HG03571 (cell line): ENCODE results near the gene ZNF558.

Experiments used
- ATAC-seq: cut with Tn5 transposase; IDR thresholded peaks from one replicate; pipeline ENCODE4 v1.9.1; 2021; ENCODE audit not compliant: unreplicated experiment

Gene ZNF558

DNA sequence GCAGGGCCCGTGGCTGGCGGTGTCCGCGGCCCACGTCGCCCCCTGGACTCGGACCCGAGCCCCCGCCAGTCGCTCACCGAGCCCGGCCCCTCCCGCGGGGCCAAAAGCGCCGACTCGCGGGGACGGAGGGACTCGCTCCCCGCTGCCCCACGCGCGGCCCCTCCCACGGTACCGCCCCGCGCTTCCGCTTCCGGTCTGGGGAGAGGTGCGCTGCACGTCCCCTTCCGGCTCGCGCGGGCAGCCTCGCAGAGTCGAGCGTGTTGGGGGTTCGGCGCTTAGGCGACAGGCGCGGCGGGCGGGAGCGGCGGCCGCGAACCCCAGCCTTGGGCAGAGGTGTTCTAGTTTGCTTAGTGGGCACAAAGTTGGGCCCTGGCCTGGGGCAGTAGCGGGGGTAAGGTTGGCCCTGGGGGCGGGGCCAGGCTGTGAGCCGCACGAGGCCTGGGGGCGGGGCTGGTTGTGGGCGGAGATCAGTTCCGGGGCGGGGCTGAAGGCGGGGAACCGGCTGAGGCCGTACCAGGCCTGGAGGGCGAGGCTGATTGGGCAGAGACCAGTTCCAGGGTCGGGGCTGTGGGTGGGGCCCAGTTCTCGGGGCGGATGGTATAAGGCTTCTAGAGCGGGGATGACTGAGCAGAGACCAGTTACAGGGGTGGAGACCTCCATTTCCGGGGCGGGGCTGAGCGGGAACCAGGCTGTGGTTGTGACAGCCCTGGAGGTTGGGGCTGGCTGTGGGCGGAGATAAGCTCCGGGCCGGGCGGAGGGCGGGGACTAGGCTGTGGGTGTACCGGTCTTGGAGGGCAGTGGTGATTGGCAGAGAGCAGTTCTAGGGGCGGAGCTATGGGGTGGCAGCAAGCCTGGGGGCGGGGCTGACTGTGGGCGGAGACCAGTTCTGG lies at the start of gene ZNF558, which contains the start of gene MBD3L1:
TSS of gene ZNF558 (minus strand) at position 173 of the 890 bp plus-strand sequence. CDS start 9,645 bp downstream, outside the sequence.
TSS of gene MBD3L1 (plus strand) at position 246 of the 890 bp plus-strand sequence. CDS start 10,302 bp downstream, outside the sequence.
- peak; percentile 66 for ATAC-seq

DNA sequence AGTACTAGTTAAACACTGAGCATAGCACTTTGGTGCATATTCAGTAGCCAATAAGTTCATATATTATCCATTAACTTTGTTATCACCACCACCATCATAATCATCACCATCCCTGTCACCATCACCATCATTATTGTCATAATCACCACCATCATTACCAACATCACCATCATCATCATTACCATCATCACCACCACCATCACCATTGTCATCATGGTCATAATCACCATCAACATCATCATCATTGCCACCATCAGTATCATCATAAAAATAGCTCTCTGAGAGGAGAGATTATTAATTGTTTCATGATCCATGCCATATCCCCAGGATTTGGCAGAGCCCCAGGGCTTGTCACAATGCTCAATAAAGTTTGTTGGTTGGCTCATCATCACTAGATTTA lies 49.4 kb upstream of the ZNF558 start:
- ATAC-seq, result no peak

DNA sequence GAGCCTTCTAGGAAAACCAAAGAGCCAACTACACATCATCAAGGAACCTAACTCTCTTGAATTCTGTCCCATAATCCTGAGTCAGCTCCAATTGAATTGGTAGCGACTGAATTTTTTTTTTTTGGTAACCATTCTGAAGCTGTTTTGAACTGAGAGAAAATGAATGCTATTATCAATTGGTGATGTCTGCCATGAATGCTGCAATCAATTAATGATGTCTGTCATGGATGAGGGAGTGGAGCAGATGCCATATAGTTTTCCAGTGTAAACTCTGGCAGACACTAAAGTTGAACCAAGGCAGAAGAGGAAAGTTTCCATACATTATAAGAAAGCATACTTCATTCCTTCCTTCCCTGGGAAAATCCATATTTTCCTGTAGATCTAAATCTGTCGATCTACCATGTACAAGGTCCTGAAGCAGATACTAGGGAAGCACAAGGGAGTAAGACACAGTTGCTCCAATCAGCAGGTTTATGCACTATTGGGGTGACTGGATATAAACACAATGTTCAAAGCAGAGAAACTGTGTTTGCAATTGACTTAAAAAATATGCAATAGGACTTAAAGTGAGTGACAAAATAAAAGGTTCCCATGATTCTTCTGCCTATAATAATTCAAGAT lies 48.9 kb upstream of the ZNF558 start:
- no peak for ATAC-seq

DNA sequence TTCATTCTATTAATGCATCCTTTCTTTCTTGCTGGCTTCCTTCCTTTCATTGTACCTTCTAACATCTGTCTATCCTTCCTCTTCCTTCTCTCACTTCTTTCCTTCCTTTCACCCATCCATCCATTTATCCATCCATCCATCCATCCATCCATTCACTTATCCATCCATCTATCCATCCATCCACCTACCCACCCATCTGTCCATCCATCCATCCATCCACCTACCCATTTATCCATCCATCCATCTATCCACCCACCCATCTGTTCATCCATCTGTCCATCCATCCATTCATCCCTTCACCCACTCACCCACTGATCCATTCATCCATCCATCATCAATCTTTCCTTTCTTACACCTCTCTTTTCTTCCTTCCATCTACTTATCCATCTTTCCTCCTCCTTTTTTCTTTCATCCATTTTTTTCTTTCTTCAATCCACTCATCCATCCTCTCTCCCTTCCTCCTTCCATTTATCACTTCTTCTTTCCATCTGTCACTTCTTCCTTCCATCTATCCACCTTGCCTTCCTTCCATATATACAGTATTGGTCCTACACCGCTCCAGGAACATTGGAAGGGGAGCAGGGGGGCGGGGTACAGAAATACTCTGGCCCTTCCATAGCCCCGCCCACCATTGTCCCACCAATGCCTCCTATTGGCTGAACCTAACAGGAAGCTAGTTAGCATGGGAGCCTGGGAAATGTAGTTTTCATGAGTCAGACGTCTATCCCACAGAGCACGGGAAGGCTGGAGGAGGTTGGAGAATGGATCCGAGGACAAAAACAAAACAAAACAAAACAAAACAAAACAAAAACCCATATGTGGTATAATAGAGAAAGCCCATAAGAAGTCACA lies 46.0 kb upstream of the ZNF558 start:
- no peak for ATAC-seq

DNA sequence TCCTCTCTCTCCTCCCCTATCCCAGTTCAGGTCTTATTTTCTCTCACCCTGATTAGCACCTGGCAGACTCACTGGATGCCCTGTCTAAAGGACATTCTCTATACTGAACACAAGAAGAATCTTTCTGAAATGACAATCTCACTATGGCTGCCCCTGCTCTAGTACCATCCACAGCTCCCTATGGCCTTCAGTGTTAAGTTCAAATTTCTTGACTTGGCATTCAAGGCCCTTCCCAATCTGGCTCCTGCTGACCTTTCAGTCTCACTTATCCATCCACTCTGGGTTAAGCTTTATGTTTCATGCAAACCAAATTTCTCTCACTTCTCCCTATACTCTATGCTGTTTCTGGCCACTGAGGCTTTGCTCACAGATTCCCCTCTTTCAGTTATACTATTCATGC lies 34.2 kb upstream of the ZNF558 start:
- no peak for ATAC-seq

DNA sequence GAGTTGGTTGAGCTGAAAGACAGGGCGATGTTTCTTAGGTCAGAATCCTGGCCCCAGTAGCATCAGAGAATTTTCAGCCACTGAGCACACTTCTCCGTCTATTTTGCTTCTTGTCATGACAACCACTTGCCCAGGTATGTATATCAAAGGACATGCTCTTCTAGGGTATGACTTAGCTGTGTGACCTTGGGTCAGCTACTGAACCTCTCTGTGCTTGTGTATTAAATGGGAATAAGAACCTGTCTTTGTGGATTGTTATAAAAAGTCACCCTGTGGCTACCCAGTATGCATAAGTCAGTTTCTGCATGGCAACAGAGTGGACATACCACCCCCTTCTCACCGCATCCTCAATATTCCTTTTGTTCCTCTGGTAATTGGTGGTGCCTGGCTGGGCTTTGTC lies 26.2 kb upstream of the ZNF558 start:
- ATAC-seq, result no peak

DNA sequence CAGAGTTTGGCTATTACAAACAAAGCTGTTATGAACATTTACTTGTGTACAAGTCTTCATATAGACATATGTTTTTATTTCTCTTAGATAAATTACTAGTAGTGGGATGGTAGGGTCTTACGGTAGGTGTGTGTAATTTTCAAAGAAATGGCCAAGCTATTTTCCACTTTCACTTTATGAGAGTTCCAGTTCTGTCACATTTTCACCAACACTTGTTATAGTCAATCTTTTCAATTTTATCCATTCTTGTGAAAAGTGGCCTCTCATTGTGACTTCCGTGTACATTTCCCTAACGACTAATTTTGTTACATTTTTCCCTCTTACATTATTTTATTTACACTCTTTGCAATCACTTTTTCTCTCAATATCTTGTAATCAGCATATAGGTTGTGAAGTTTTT lies 18.4 kb upstream of the ZNF558 start:
- no peak for ATAC-seq

DNA sequence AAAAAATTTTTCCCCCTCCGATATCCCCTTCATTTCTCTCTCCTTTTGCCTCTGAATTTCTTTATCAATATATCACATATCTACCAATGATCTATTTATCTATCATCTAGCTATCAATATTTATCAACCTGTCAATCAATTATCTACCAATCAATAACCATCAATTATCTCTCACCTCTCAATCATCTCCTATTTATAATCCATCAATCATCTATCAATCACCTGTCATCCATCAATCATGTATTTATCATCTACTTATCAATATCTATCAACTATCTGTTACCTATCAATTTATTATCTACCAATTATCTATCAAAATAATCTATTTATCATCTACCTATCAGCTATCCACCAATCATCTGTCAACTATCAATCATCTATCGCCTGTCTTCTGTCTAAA lies 17.1 kb upstream of the ZNF558 start:
- ATAC-seq, result no peak

DNA sequence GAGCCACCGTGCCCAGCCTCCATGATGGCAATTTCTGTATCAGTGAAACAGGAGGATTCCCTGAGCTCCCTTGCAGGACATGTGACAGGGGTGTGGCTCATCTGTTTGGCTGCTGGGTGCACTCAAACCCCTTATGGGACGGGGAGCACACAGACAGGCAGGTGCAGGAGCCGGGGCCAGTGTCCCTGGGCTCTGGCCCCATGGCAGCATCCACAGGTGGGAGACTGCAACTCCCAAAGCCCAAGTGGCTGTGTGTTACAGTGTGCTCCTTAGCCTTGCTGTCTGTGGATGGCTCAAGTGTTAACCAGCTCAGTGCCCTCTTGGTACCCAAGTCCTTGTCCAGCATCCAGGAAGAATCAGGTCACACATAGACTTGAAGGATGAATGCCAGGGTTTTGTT lies 14.7 kb upstream of the ZNF558 start:
- ATAC-seq, result no peak

DNA sequence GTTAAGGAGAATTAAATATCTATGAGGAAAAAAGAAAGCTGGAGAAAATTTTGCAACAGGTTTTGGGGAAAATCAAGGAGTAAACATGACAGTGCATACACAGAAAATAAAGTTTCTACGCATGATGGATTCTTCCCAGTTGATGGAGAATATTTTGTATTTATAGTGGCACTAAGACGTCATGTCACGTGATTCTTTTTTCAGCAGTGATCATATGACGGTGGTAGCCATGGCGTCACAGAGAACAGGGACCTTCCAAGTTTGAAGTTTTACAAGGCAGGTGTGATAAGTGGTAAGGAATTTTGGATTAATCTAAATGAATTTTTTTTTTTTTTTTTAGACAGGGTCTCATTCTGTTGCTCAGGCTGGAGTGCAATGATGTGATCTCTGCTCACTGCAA lies 8.6 kb upstream of the ZNF558 start:
- ATAC-seq, result no peak

DNA sequence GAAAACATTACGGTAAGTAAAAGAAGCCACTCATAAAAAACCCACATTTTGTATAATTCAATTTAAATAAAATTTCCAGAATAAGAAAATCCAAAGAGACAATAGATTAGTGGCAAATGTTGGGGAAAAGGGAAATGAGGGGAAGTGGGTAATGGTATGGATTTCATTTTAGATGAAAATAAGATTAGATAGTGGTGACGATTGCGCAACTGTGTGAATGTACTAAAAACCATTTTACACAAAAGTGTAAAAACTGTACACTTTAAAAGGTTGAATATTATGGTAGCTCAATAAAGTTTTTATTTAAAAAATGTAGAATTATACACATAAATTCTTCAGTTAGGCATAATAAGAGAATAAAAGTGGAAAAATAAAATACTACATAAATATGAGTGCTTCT lies 3.8 kb upstream of the ZNF558 start:
- no peak for ATAC-seq

DNA sequence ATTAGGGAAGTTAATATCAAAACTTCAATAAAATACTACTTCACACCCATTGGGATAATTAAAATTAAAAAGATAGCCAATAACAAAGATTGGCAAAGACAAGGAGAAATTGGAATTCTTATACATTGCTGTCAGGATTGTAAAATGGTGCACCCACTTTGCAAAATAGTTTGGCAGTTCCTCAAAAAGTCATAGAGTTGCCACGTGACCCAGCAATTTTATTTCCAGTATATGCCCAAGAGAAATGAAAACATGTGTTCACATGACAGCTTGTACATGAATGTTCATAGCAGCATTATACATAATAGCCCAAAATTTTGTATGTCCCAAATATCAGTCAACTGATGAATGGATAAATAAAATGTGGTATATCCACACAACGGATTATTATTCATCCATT lies 3.3 kb upstream of the ZNF558 start:
- no peak for ATAC-seq

DNA sequence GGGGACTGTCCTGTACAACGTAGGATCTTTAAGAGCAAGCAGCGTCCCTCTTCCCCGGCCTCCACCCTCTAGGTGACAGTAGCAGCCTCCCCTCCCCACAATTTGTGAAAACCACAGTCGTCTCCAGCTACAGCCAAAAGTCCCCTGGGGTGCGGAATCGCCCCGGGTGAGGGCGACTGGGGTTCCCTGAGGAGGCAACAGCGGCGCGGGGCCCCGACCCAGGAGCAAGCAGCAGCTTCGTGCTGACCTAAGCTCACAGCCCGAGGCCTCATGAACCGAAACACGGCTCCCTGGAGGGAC lies 322 bp downstream of the ZNF558 start:
- peak; percentile 32 for ATAC-seq

DNA sequence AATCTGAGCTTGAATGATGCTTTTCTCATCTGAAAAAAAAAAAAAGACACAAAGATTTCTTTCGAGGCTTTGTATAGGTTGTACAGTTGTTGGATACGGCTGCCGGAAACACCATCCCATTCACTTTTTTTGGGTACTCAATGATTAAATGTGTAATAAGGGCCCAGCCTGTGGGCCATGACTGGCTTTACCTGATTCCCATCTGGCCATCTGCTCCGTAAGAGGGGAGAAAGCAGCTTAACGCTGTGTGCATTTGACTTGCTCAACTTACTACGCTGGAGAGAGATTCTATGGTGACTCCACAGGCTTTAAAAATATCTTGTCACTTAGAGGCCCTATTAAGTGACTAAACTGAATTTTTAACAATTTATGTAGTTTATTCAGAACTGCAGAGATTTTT lies 731 bp downstream of the ZNF558 start:
- ATAC-seq, result no peak

DNA sequence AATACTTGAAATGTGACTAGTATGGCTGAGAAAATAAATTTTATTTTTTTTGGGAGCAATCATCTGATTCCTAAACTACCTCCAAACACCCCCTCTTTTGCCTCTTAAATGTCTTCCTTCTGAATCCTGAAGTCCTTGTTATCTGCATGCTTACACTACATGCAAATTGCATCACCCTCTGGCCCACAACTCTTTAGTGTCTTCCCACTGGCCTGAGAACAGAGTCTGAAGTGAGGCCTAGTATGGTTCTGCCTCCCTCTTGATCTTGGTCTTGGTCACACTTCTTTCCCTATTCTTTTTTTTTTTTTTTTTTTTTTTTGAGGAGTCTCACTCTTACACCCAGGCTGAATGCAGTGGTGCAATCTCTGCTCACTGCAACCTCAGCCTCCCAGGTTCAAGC lies 4.8 kb downstream of the ZNF558 start:
- no peak for ATAC-seq

DNA sequence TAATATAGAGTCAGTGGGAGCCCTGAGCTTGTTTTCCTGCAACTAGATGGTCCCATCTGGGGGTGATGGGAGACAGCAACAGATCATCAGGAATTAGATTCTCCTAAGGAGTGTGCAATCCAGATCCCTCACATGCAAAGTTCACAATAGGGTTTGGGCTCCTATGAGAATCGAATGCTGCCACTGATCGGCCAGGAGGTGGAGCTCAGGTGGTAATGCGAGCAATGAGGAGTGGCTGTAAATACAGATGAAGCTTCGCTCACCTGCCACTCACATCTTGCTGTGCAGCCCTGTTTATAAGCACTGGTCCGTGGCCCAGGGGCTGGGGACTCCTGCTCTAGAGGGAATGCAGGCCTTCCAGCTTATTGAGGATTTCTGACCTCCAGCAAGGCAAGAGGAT lies 5.7 kb downstream of the ZNF558 start:
- ATAC-seq, result no peak

DNA sequence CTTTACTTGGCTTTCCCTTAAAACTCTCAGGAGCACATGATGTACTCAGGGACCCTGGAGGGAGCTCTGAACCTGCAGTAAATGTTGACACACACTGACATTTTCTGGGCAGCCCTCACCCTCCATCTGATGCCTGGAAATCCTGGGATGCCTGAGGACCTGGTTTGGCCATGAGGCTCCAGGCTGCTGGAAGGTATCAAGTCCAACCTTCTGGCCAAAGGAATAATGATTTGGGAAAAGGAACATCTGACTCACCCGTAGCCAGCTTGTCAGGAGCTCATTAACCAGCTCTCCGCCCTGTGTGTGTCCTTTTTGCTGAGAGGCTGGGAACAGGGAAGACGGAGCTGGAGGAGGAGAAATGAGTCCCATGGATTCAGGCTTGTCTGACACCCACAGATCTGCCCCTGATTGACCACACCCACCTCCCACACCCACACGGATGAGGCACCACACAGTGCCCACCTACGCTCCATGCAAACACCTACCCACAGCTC lies 10.3 kb downstream of the ZNF558 start:
- ATAC-seq, result no peak

DNA sequence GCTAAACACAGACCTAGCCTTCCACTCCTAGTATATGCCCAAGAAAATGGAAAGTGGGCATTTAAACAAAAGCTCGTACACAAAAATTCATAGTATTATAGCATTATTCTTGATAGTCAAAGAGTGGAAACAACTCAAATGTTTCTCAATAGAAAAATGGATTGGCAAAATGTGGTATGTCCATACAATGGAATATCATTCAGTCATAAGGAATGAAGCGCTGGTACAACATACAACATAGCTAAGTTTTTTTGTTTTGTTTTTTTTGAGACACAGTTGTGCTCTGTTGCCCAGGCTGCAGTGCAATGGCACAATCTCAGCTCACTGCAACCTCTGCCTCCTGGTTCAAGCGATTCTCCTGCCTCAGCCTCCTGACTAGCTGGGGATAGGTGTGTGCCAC lies 11.9 kb downstream of the ZNF558 start:
- no peak for ATAC-seq

DNA sequence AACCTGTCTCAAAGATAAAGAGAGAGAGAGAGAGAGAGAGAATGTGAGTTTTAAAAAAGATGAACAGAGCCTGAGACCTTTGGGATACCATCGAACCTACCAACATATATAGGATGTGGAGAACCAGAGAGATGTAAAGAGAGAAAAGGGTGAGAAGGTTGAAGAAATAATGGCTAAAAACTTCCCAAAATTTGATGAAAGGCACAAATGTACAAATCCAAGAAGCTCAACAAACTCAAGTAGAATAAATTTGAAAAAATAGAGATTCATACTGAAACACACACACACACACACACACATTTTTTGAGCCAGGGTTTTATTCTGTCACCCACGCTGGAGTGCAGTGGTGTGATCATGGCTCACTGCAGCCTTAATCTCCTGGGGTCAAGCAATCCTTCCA lies 16.3 kb downstream of the ZNF558 start:
- ATAC-seq, result no peak

DNA sequence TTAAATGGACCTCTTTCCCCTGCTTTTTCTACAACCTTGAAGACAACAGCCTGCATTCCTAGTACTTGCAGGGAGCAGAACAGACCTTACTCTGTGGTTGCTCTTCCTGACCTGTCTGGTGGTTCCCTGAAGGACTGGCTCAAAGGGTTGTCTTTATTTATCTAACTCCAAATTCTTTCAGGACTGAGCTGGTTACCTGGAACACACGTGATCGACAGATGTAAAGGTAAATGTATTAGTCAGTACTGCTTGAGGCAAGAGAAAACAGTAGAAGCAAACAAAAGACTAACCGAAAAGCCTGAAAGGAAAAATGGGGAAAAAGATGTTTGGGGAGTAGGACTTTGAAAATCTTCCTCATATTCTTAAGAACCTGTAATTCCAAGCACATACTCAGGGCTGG lies 17.9 kb downstream of the ZNF558 start:
- no peak for ATAC-seq

DNA sequence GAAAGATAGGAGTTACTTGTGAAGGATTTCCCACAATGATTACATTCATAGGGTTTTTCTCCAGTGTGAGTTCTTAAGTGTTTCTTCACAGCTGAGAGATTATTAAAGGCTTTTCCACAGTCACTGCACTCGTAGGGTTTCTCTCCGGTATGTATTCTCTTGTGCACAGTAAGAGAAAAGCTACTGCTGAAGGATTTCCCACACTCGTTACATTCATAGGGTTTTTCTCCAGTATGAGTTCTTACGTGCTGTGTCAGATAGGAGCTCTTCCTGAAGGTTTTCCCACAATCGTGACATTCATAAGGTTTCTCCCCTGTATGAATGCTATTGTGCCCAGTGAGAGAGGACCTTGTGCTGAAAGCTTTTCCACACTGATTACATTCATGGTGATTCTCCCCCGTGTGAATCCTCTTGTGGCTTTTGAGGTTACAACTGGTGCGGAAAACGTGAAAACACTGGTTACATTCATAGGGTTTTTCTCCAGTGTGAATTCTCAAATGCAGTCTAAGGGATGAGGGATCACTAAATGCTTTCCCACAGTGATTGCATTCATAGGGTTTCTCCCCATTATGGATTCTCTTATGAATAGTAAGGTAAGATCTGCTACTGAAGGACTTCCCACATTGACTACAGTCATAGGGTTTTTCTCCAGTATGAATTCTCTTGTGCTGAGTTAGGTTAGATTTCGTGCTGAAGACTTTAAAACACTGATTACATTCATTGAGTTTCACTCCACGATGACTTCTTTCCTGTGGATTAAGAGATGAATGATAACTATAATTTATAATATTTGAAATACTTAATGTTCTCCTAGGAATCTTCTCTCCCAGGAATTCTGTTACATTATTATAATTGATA lies 20.6 kb downstream of the ZNF558 start:
- ATAC-seq, result no peak
